HG03571 (cell line): ENCODE results near the gene GSTO1.
"Not testable (repeated sequence)": the region's sequence is repeated elsewhere in the genome, so short reads cannot be mapped to it uniquely, and the experiment has no call there.

Source experiments
- ATAC-seq: cut with Tn5 transposase; IDR thresholded peaks from one replicate; pipeline ENCODE4 v1.9.1; 2021; ENCODE audit not compliant: unreplicated experiment

The GSTO1 gene

GRCh38 chr10:104254493-104255310, at the start of gene GSTO1:
GSTO1 (plus strand) TSS chr10:104254892; CDS start chr10:104254929, 37 bp downstream.
- peak; percentile 85 for ATAC-seq

DNA sequence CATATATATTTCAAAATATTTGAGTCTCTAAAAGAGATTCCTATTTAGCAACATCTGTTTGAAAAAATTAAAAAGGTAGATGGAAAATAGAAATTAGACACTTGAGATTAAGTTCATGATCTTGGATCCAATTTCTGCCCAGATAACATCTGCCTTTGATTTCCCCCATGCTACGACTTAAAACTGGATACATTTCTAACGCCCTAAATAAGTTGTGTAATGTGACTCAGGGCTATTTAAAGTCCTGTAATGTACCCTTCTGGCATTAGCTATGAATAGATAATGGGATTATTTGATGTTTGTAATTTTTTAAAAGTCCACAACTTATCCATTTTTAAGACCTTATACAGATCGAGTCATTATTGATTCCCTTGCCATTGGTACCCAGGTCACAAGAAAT, 46.0 kb upstream of the GSTO1 start:
- ATAC-seq = no peak

DNA sequence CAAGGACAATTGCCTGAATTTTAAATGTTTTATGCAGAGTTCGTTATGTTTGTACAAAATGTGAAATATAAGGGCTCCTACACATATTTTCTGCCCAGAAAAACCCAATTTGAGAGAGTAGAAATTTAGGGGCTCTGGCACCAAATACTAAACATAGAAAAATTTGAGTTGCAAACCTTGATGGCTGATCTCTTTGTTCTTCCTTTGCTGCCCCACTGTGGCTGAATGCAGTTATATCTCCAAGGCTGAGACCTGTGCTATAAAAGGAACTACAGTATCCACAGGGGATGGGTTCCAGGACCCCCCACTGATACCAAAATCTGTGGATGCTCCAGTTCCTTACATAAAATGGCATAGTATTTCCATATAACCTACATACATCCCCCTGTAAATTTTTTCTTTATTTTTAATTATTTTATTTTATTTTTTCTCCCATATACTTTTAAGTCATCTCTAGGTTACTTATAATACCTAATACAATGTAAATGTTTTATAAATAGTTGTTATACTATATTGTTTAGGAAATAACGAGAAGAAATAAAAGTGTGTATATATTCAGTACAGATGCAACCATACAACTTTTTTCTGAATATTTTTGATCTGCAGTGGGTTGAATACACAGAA, 45.0 kb upstream of the GSTO1 start:
- no peak for ATAC-seq

DNA sequence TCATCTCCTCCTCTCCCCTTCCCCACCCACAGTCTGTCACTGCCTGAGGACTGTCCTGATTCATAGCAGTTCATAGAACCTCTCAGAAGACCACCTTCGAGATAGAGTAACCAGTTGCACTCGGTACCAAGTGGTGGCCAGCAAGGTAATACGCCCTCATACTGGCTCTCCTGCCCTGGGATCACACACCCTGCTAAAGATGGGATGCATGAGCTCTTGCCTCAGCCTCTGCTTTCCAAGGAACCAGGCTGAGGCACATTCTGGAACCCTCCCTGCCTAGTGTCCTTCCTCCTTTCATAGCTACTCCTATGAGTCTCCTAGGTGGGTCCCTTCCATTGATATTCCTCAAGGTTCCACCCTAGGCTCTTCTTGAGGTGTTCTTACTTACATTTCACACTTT, 38.1 kb upstream of the GSTO1 start:
- ATAC-seq = no peak

DNA sequence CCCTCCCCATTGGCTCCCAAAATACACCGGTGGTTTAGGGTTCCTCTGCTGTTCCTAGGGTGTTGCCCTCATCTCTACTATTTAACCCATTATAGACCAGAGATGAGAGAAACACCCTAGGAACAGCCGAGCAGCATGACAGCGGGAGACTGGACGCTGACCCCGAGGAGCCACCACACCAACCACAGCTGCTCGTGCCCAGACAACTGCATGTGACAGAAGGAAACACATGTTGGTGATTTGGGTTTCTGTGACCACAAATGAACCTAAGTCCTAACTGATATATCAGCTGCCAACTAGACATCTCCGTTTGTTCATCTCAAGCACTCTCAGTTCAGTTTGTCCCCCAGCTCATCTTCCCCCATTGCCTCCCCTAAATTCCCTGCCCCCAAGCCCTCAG, 35.9 kb upstream of the GSTO1 start:
- ATAC-seq = no peak

GRCh38 chr10:104220522-104220921, 34.2 kb upstream of the GSTO1 start:
- no peak for ATAC-seq

GRCh38 chr10:104223304-104223703, 31.4 kb upstream of the GSTO1 start:
- ATAC-seq = no peak

GRCh38 chr10:104230490-104230889, 24.2 kb upstream of the GSTO1 start:
- ATAC-seq = no peak

GRCh38 chr10:104231784-104232612, 22.7 kb upstream of the GSTO1 start, which contains the start of gene CFAP43:
CFAP43 (minus strand) TSS chr10:104232364; CDS start chr10:104232246, 118 bp downstream.
- peak; percentile 100 for ATAC-seq

DNA sequence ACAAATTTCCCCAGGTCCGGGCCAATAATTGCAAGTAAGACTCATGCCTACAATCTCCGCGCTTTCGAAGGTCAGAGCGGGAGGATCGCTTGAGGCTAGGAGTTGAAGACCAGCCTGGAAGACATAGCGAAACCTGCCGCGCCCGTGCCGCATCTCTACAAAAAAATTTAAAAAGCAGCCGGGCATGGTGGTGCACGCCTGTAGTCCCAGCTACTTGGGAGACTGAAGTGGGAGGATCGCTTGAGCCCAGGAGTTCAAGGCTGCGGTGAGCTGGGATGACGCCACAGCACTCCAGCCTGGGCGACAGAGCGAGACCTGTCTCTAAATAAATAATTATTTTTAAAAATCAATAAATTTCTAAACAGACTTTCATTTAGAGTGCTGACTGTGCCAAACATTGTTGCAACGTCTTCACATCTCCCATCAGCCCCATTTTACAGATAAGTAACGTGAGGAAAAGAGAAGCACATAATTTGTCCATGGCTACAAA, 22.0 kb upstream of the GSTO1 start:
- peak; percentile 15 for ATAC-seq

DNA sequence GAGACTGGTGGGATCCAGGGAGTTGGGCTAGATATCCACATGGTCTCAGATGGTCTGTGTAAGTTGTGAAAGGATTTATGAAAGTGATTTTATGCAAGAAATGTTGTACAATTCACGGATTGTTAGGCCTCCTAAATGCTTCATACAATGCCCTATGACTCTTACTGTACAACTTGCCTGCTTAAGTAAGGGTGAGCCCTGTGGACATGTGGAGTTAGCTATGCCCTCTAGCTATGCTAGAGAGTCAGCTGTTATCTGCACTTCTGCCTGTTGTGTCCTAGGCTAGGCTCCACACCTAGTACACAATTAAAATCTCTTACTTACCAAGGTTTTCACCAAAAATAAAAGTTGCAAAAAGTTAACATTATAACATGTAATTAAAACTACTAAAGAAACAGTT, 20.9 kb upstream of the GSTO1 start:
- no peak for ATAC-seq

DNA sequence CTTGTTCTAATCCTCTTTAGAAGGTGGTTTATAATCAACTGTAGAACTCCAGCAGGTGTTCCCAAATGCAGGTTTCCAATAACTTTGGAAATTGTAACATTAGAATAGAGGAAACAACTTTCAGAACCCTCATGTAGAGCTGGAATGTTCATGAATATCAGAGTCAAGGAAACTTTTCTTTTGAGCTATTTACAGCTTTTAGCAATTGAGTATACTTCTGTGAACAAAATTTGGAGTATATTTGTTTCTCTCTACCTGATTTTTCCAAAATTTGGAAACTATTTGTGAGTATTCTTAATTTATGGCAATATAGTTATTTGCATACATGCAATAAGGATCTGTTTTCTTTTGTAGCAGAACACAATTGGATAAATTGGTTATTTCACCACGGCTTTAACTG, 19.8 kb upstream of the GSTO1 start:
- no peak for ATAC-seq

DNA sequence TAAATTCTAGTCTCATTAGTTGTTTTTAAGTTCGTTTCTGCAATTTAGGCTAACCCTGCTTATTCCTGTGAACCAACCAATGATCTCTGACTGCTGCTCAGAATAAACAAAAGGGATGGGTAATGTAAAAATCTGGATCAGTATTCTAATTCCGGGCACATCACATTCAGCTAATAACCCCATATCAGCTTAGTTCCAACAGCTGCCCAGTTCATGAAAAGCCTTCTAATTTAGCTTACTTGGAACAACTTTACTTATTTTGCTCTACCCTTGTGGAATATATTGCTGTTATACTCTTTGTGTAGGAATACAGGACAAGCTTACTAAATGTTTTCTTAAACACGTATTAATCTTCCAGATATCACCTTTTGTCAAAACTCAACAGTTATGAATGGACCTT, 18.9 kb upstream of the GSTO1 start:
- ATAC-seq = no peak

- no peak for ATAC-seq
Measured at GRCh38 chr10:104240078-104240477, 14.6 kb upstream of the GSTO1 start.

DNA sequence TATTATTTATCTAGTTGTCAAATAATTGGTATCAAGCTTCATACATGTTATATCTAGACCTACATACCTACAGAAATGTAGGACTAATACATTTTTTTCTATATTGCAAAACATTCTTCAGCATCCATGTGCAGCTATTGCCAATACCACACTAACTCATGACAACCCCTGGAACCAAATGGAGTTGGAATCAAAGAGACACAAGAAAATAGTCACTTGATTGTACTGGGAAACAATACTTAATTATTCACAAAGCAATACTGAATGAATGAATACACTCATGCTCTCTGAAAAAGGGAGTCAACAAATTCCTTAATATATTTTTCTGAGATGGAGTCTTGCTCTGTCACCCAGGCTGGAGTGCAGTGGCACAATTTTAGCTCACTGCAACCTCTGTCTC, 12.1 kb upstream of the GSTO1 start:
- no peak for ATAC-seq

- not testable (repeated sequence) for ATAC-seq
Measured at GRCh38 chr10:104243009-104243408, 11.7 kb upstream of the GSTO1 start.

- no peak for ATAC-seq
Measured at GRCh38 chr10:104243512-104243911, 11.2 kb upstream of the GSTO1 start.

GRCh38 chr10:104245066-104245632, 9.5 kb upstream of the GSTO1 start:
- no peak for ATAC-seq

DNA sequence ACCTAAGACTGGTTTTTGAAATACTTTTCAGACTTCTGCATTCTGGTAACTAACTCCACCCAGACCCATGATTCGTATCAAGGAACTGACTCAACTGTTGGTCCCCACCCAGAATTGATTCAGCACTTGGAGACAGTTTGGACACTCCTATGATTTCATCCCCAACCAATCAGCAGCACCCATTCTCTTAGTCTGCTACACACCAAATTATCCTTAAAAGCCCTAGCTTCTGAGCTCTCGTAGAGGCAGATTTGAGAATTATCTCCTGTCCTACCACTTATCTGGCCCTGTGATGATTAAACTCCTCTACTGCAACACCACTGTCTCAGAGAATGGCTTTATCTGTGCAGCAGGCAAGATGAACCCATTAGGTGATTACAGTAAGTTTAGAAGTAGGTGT, 7.7 kb upstream of the GSTO1 start:
- no peak for ATAC-seq

GRCh38 chr10:104247513-104248146, 7.1 kb upstream of the GSTO1 start:
- ATAC-seq = no peak

DNA sequence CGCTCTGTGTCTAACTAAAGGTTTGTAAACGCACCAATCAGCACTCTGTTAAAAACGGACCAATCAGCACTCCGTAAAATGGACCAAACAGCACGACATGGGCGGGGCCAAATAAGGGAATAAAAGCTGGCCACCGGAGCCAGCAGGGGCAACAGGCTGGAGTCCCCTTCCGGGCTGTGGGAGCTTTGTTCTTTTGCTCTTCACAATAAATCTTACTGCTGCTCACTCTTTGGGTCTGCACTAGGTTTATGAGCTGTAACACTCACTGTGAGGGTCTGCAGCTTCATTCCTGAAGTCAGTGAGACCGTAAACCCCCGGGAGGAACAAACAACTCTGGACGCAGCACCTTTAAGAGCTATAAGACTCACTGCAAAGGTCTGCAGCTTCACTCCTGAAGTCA, 5.8 kb upstream of the GSTO1 start:
- ATAC-seq = not testable (repeated sequence)
